CD4-positive, alpha-beta T cell treated with Interleukin-17A for 4 hours (primary cell): ENCODE data around the gene PEX14.

ENCODE experiments used
- DNase-seq: peaks from one replicate; pipeline ENCODE4 v3.0.0-alpha.2; 2020; ENCODE audit warnings: mixed read lengths

Gene PEX14

GRCh38 chr1:10672343-10673050 lies 197.7 kb downstream of the PEX14 start:
- no peak for DNase-seq

GRCh38 chr1:10673109-10673711 lies 198.5 kb downstream of the PEX14 start:
- DNase-seq: no peak

- no peak for DNase-seq
These were observed 199.5 kb downstream of the PEX14 start for GRCh38 chr1:10674222-10674621.

- no peak for DNase-seq
These were observed 200.2 kb downstream of the PEX14 start for GRCh38 chr1:10674700-10675609.

GRCh38 chr1:10675813-10676212 lies 201.1 kb downstream of the PEX14 start:
- no peak for DNase-seq

- no peak for DNase-seq
These were observed 202.2 kb downstream of the PEX14 start for GRCh38 chr1:10676963-10677362.

GRCh38 chr1:10677491-10678391 lies 203.0 kb downstream of the PEX14 start:
- DNase-seq: no peak

GRCh38 chr1:10678402-10678801 lies 203.7 kb downstream of the PEX14 start:
- no peak for DNase-seq

GRCh38 chr1:10678852-10679251 lies 204.1 kb downstream of the PEX14 start:
- no peak for DNase-seq

GRCh38 chr1:10679496-10680220 lies 204.9 kb downstream of the PEX14 start:
- no peak for DNase-seq
